GM23338 (cell line): ENCODE measurements around the gene TNFSF13.

ENCODE experiments used
- CREB1 ChIP-seq: fragments of 250-450 bp; sonication (Bioruptor Pico); IDR thresholded peaks from 2 replicates; pipeline ENCODE4 v1.5.0; 2020; ENCODE audit warnings: low read depth, mild to moderate bottlenecking, moderate library complexity
- EZH2 ChIP-seq: fragments of 200-600 bp; sonication (generic); IDR thresholded peaks from one replicate; pipeline ENCODE4 v1.8.0; 2017; ENCODE audit warnings: antibody characterized with exemption, mild to moderate bottlenecking, low read depth; ENCODE audit not compliant: unreplicated experiment
- EZH2phosphoT487 ChIP-seq: fragments of 200-600 bp; sonication (generic); IDR thresholded peaks from one replicate; pipeline ENCODE4 v1.8.1; 2018; ENCODE audit warnings: antibody characterized with exemption; ENCODE audit not compliant: unreplicated experiment
- NANOG ChIP-seq: IDR thresholded peaks from 2 replicates; pipeline ENCODE4 v1.6.1; 2016; ENCODE audit warnings: antibody characterized with exemption, borderline replicate concordance
- ZNF331 ChIP-seq: fragments of 250-450 bp; sonication (Bioruptor Pico); IDR thresholded peaks from 2 replicates; pipeline ENCODE4 v1.5.0; 2020; ENCODE audit warnings: low read depth, mild to moderate bottlenecking, moderate library complexity
- TF ChIP-seq, protein P1 (sequence below), 2 experiments: fragments of 200-600 bp in 1 of 2; sonication (generic) in 1 of 2; conservative IDR thresholded peaks; 2 replicates each; pipeline versions ENCODE4 v1.5.1 to v1.6.1; 2016 to 2017; ENCODE audit warnings: antibody characterized with exemption in 2 of 2, low read depth in 2 of 2, mild to moderate bottlenecking in 2 of 2, moderate library complexity in 1 of 2
- TF ChIP-seq, protein P2 (sequence below): fragments of 250-450 bp; sonication (Bioruptor Pico); IDR thresholded peaks from 2 replicates; pipeline ENCODE4 v1.5.0; 2020; ENCODE audit warnings: mild to moderate bottlenecking, moderate library complexity

DNA sequence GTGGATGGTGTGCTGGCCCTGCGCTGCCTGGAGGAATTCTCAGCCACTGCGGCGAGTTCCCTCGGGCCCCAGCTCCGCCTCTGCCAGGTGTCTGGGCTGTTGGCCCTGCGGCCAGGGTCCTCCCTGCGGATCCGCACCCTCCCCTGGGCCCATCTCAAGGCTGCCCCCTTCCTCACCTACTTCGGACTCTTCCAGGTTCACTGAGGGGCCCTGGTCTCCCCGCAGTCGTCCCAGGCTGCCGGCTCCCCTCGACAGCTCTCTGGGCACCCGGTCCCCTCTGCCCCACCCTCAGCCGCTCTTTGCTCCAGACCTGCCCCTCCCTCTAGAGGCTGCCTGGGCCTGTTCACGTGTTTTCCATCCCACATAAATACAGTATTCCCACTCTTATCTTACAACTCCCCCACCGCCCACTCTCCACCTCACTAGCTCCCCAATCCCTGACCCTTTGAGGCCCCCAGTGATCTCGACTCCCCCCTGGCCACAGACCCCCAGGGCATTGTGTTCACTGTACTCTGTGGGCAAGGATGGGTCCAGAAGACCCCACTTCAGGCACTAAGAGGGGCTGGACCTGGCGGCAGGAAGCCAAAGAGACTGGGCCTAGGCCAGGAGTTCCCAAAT, 1.3 kb upstream of the TNFSF13 start:
- TF ChIP-seq EZH2 (no peak), NANOG (no peak), EZH2phosphoT487 (no peak), ZNF331 (CRISPR knock-in tag) (no peak), CREB1 (CRISPR knock-in tag) (no peak)
- TF ChIP-seq, protein P1, sequence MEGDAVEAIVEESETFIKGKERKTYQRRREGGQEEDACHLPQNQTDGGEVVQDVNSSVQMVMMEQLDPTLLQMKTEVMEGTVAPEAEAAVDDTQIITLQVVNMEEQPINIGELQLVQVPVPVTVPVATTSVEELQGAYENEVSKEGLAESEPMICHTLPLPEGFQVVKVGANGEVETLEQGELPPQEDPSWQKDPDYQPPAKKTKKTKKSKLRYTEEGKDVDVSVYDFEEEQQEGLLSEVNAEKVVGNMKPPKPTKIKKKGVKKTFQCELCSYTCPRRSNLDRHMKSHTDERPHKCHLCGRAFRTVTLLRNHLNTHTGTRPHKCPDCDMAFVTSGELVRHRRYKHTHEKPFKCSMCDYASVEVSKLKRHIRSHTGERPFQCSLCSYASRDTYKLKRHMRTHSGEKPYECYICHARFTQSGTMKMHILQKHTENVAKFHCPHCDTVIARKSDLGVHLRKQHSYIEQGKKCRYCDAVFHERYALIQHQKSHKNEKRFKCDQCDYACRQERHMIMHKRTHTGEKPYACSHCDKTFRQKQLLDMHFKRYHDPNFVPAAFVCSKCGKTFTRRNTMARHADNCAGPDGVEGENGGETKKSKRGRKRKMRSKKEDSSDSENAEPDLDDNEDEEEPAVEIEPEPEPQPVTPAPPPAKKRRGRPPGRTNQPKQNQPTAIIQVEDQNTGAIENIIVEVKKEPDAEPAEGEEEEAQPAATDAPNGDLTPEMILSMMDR (conservative IDR thresholded peaks at IDR 0.05; ENCODE audit: low read depth in 2 of 2): no peak
- TF ChIP-seq, protein P2, sequence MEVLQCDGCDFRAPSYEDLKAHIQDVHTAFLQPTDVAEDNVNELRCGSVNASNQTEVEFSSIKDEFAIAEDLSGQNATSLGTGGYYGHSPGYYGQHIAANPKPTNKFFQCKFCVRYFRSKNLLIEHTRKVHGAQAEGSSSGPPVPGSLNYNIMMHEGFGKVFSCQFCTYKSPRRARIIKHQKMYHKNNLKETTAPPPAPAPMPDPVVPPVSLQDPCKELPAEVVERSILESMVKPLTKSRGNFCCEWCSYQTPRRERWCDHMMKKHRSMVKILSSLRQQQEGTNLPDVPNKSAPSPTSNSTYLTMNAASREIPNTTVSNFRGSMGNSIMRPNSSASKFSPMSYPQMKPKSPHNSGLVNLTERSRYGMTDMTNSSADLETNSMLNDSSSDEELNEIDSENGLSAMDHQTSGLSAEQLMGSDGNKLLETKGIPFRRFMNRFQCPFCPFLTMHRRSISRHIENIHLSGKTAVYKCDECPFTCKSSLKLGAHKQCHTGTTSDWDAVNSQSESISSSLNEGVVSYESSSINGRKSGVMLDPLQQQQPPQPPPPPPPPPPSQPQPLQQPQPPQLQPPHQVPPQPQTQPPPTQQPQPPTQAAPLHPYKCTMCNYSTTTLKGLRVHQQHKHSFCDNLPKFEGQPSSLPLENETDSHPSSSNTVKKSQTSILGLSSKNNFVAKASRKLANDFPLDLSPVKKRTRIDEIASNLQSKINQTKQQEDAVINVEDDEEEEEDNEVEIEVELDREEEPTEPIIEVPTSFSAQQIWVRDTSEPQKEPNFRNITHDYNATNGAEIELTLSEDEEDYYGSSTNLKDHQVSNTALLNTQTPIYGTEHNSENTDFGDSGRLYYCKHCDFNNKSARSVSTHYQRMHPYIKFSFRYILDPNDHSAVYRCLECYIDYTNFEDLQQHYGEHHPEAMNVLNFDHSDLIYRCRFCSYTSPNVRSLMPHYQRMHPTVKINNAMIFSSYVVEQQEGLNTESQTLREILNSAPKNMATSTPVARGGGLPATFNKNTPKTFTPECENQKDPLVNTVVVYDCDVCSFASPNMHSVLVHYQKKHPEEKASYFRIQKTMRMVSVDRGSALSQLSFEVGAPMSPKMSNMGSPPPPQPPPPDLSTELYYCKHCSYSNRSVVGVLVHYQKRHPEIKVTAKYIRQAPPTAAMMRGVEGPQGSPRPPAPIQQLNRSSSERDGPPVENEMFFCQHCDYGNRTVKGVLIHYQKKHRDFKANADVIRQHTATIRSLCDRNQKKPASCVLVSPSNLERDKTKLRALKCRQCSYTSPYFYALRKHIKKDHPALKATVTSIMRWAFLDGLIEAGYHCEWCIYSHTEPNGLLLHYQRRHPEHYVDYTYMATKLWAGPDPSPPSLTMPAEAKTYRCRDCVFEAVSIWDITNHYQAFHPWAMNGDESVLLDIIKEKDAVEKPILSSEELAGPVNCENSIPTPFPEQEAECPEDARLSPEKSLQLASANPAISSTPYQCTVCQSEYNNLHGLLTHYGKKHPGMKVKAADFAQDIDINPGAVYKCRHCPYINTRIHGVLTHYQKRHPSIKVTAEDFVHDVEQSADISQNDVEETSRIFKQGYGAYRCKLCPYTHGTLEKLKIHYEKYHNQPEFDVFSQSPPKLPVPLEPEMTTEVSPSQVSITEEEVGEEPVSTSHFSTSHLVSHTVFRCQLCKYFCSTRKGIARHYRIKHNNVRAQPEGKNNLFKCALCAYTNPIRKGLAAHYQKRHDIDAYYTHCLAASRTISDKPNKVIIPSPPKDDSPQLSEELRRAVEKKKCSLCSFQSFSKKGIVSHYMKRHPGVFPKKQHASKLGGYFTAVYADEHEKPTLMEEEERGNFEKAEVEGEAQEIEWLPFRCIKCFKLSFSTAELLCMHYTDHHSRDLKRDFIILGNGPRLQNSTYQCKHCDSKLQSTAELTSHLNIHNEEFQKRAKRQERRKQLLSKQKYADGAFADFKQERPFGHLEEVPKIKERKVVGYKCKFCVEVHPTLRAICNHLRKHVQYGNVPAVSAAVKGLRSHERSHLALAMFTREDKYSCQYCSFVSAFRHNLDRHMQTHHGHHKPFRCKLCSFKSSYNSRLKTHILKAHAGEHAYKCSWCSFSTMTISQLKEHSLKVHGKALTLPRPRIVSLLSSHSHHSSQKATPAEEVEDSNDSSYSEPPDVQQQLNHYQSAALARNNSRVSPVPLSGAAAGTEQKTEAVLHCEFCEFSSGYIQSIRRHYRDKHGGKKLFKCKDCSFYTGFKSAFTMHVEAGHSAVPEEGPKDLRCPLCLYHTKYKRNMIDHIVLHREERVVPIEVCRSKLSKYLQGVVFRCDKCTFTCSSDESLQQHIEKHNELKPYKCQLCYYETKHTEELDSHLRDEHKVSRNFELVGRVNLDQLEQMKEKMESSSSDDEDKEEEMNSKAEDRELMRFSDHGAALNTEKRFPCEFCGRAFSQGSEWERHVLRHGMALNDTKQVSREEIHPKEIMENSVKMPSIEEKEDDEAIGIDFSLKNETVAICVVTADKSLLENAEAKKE (CRISPR knock-in tag): no peak
